Liver (tissue), 3 donors: ENCODE results near the gene PEX16.

Experiments used
- CTCF ChIP-seq: fragments of 150-350 bp; IDR thresholded peaks from 2 replicates; pipeline ENCODE4 v1.5.1; 2017; ENCODE audit warnings: improper control_type of control experiment, low read depth, low read length; ENCODE audit not compliant: missing input control
- EGR1 ChIP-seq, 2 donors: IDR thresholded peaks; 2 replicates each; pipeline ENCODE4 v1.6.1; 2016 to 2018; ENCODE audit warnings: antibody characterized with exemption in 2 of 2, low read depth in 2 of 2
- FOXA1 ChIP-seq: IDR thresholded peaks from 2 replicates; pipeline ENCODE4 v1.6.1; 2016; ENCODE audit warnings: antibody characterized with exemption
- GABPA ChIP-seq, 2 donors: IDR thresholded peaks in 1 of 2; conservative IDR thresholded peaks in 1 of 2; 2 replicates each; pipeline ENCODE4 v1.6.1; 2016; ENCODE audit warnings: antibody characterized with exemption in 2 of 2, mild to moderate bottlenecking in 1 of 2, moderate library complexity in 1 of 2
- HNF4A ChIP-seq, 2 donors: conservative IDR thresholded peaks; 2 replicates each; pipeline ENCODE4 v1.6.1; 2016; ENCODE audit warnings: antibody characterized with exemption in 2 of 2, mild to moderate bottlenecking in 2 of 2
- RAD21 ChIP-seq, 2 donors: IDR thresholded peaks; 2 replicates each; pipeline ENCODE4 v1.6.1; 2016; ENCODE audit warnings: antibody characterized with exemption in 2 of 2, mild to moderate bottlenecking in 2 of 2
- REST ChIP-seq: IDR thresholded peaks from 2 replicates; pipeline ENCODE4 v1.6.1; 2016; ENCODE audit warnings: antibody characterized with exemption, mild to moderate bottlenecking
- RXRA ChIP-seq, 2 donors: IDR thresholded peaks; 2 replicates each; pipeline ENCODE4 v1.6.1; 2017 to 2018; ENCODE audit warnings: antibody characterized with exemption in 2 of 2, mild to moderate bottlenecking in 1 of 2
- SP1 ChIP-seq: IDR thresholded peaks from 2 replicates; pipeline ENCODE4 v1.6.1; 2018; ENCODE audit warnings: antibody characterized with exemption, mild to moderate bottlenecking
- TAF1 ChIP-seq: conservative IDR thresholded peaks from 2 replicates; pipeline ENCODE4 v1.6.1; 2016; ENCODE audit warnings: antibody characterized with exemption, mild to moderate bottlenecking
- YY1 ChIP-seq: IDR thresholded peaks from 2 replicates; pipeline ENCODE4 v1.6.1; 2016; ENCODE audit warnings: antibody characterized with exemption, mild to moderate bottlenecking
- ZBTB33 ChIP-seq: IDR thresholded peaks from 2 replicates; pipeline ENCODE4 v1.6.1; 2016; ENCODE audit warnings: antibody characterized with exemption
- TF ChIP-seq, protein P1 (sequence below): IDR thresholded peaks from 2 replicates; pipeline ENCODE4 v1.6.1; 2016; ENCODE audit warnings: antibody characterized with exemption
- donor health status: healthy.
- donor health status: healthy.

- TF ChIP-seq TAF1, result no peak
- TF ChIP-seq REST, result no peak
- no peak for TF ChIP-seq CTCF
- TF ChIP-seq FOXA1, result no peak
- TF ChIP-seq GABPA (IDR thresholded peaks at IDR 0.05 in 1 of 2, conservative IDR thresholded peaks at IDR 0.05 in 1 of 2), result no peak
- TF ChIP-seq EGR1 (IDR thresholded peaks at IDR 0.05; ENCODE audit: low read depth in 2 of 2), result no peak
- no peak for TF ChIP-seq RAD21 (IDR thresholded peaks at IDR 0.05)
- TF ChIP-seq YY1, result no peak
- TF ChIP-seq, protein P1, sequence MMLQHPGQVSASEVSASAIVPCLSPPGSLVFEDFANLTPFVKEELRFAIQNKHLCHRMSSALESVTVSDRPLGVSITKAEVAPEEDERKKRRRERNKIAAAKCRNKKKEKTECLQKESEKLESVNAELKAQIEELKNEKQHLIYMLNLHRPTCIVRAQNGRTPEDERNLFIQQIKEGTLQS, result no peak
- TF ChIP-seq HNF4A (conservative IDR thresholded peaks at IDR 0.05), result no peak
- no peak for TF ChIP-seq ZBTB33
- TF ChIP-seq RXRA (IDR thresholded peaks at IDR 0.05), result no peak
- TF ChIP-seq SP1, result no peak
Observed at GRCh38 chr11:45933846-45934579, 16.3 kb upstream of the PEX16 start.
